GM12891 (cell line): ENCODE results near the gene ACP7.

ENCODE experiments used
- DNase-seq: peaks from one replicate; pipeline ENCODE4 v3.0.0; 2011; ENCODE audit warnings: low spot score; ENCODE audit not compliant: insufficient read length
- FAIRE-seq: peaks from 2 replicates; lab custom pipeline; 2011; peaks lifted over from hg19 to GRCh38; lab: Jason Lieb, UNC
- PAX5 ChIP-seq: IDR thresholded peaks from 2 replicates; pipeline ENCODE4 v1.6.1; 2011; ENCODE audit warnings: low read length, moderate library complexity, mild to moderate bottlenecking; ENCODE audit not compliant: insufficient read depth, severe bottlenecking
- POLR2A ChIP-seq: IDR thresholded peaks from 2 replicates; pipeline ENCODE4 v1.6.1; 2011; ENCODE audit warnings: low read depth, low read length, control low read depth
- POLR2AphosphoS5 ChIP-seq: IDR thresholded peaks from 2 replicates; pipeline ENCODE4 v1.6.1; 2011; ENCODE audit warnings: low read depth, low read length, control low read depth
- POU2F2 ChIP-seq: IDR thresholded peaks from 2 replicates; pipeline ENCODE4 v1.6.1; 2011; ENCODE audit warnings: low read depth, mild to moderate bottlenecking, control low read depth, low read length, moderate library complexity
- SPI1 ChIP-seq: IDR thresholded peaks from 2 replicates; pipeline ENCODE4 v1.6.1; 2011; ENCODE audit warnings: low read depth, low read length, control low read depth
- TAF1 ChIP-seq: IDR thresholded peaks from 2 replicates; pipeline ENCODE4 v1.6.1; 2011; ENCODE audit warnings: low read depth, low read length, control low read depth

The ACP7 gene

GRCh38 chr19:39152066-39152465 lies 67.9 kb downstream of the ACP7 start:
- DNase-seq (no peak), FAIRE-seq (no peak)
- TF ChIP-seq POLR2AphosphoS5 (no peak), PAX5 (no peak), TAF1 (no peak), SPI1 (no peak), POU2F2 (no peak), POLR2A (no peak)

- TF ChIP-seq TAF1 = no peak
- no peak for TF ChIP-seq POLR2A
- TF ChIP-seq POU2F2 = no peak
- no peak for TF ChIP-seq PAX5
- FAIRE-seq (no peak), DNase-seq (no peak)
Measured at GRCh38 chr19:39154100-39154628, 70.0 kb downstream of the ACP7 start.

GRCh38 chr19:39154629-39155100 lies 70.5 kb downstream of the ACP7 start:
- FAIRE-seq (no peak), DNase-seq (no peak)
- TF ChIP-seq SPI1 = no peak
- TF ChIP-seq POLR2AphosphoS5 = no peak
- no peak for TF ChIP-seq TAF1
- TF ChIP-seq POU2F2 = no peak
- TF ChIP-seq POLR2A = no peak
- no peak for TF ChIP-seq PAX5

GRCh38 chr19:39155114-39155700 lies 71.0 kb downstream of the ACP7 start:
- no peak for DNase-seq
- TF ChIP-seq POLR2A (no peak), PAX5 (no peak), POLR2AphosphoS5 (no peak), POU2F2 (no peak), SPI1 (no peak), TAF1 (no peak)
- no peak for FAIRE-seq

- no peak for DNase-seq
- no peak for TF ChIP-seq POU2F2
- no peak for FAIRE-seq
Measured at GRCh38 chr19:39155741-39156140, 71.6 kb downstream of the ACP7 start.

- FAIRE-seq (no peak), DNase-seq (no peak)
- TF ChIP-seq POLR2AphosphoS5 (no peak), TAF1 (no peak), POLR2A (no peak), SPI1 (no peak), POU2F2 (no peak), PAX5 (no peak)
Measured at GRCh38 chr19:39156326-39157230, 72.4 kb downstream of the ACP7 start.

- no peak for TF ChIP-seq POLR2A
- no peak for TF ChIP-seq TAF1
- TF ChIP-seq SPI1 = no peak
- TF ChIP-seq PAX5 = no peak
- no peak for TF ChIP-seq POLR2AphosphoS5
- no peak for TF ChIP-seq POU2F2
- FAIRE-seq (no peak), DNase-seq (no peak)
Measured at GRCh38 chr19:39157275-39157996, 73.3 kb downstream of the ACP7 start.

GRCh38 chr19:39157997-39158389 lies 73.8 kb downstream of the ACP7 start:
- DNase-seq (no peak), FAIRE-seq (peak; percentile 76)
- TF ChIP-seq PAX5 (no peak), SPI1 (no peak), TAF1 (no peak), POLR2A (no peak), POLR2AphosphoS5 (0 out of 2 replicates have a peak, but pooled peaks have one; percentile 40), POU2F2 (no peak)

GRCh38 chr19:39158646-39159260 lies 74.6 kb downstream of the ACP7 start:
- DNase-seq (no peak), FAIRE-seq (no peak)
- TF ChIP-seq POLR2A (no peak), SPI1 (no peak), POLR2AphosphoS5 (no peak), PAX5 (no peak), TAF1 (no peak), POU2F2 (no peak)
